Erythroblast (primary cell): ENCODE results near the gene GNAL.

Source experiments
- GATA1 ChIP-seq: IDR thresholded peaks from 2 replicates; pipeline ENCODE4 v1.6.1; 2011; ENCODE audit warnings: low read depth, mild to moderate bottlenecking, control low read depth, low read length, moderate library complexity
- POLR2A ChIP-seq: IDR thresholded peaks from 2 replicates; pipeline ENCODE4 v1.6.1; 2011; ENCODE audit warnings: mild to moderate bottlenecking, low read length

- no peak for TF ChIP-seq POLR2A
- TF ChIP-seq GATA1, result no peak
Observed at GRCh38 chr18:11665587-11665986, 23.5 kb upstream of the GNAL start.
